Liver (tissue), 9 donors: Measurements from ENCODE around the gene SHROOM2. TPM values are rescaled to one million over a fixed set of nuclear protein-coding genes. Genes with fewer than 3 reads are reported as not detected.

Experiments used
- DNase-seq: peaks from one replicate; pipeline ENCODE4 v3.0.0-alpha.2; 2017; ENCODE audit warnings: low spot score
- H3K27ac ChIP-seq, 2 donors: one replicate each; pipeline ENCODE4 v1.7.0; 2013; ENCODE audit warnings: inconsistent platforms in 2 of 2, low read length in 2 of 2, control low read depth in 1 of 2, low read depth in 1 of 2, mild to moderate bottlenecking in 1 of 2
- H3K27me3 ChIP-seq, 4 donors: one replicate each; pipeline versions ENCODE4 v1.6.1 to v1.7.0; 2013; ENCODE audit warnings: low read length in 3 of 4, inconsistent platforms in 1 of 4, mild to moderate bottlenecking in 1 of 4, moderate library complexity in 1 of 4; ENCODE audit not compliant: control insufficient read depth in 4 of 4, insufficient read depth in 4 of 4
- H3K36me3 ChIP-seq, 4 donors: one replicate each; pipeline versions ENCODE4 v1.6.1 to v1.7.0; 2013; ENCODE audit warnings: low read length in 3 of 4, mild to moderate bottlenecking in 3 of 4, low read depth in 1 of 4, moderate library complexity in 1 of 4; ENCODE audit not compliant: control insufficient read depth in 4 of 4, insufficient read depth in 3 of 4
- H3K4me1 ChIP-seq, 4 donors: one replicate each; pipeline versions ENCODE4 v1.6.1 to v1.7.0; 2013; ENCODE audit warnings: low read length in 3 of 4, mild to moderate bottlenecking in 3 of 4, moderate library complexity in 1 of 4; ENCODE audit not compliant: control insufficient read depth in 4 of 4, insufficient read depth in 4 of 4
- H3K4me3 ChIP-seq, 3 donors: one replicate each; pipeline versions ENCODE4 v1.6.1 to v1.7.0; 2013; ENCODE audit warnings: low read length in 3 of 3, control low read depth in 1 of 3, low read depth in 1 of 3, mild to moderate bottlenecking in 1 of 3
- H3K9ac ChIP-seq, 2 donors: one replicate each; pipeline ENCODE4 v1.7.0; 2013; ENCODE audit warnings: low read length in 2 of 2, mild to moderate bottlenecking in 2 of 2, moderate library complexity in 2 of 2, control low read depth in 1 of 2, low read depth in 1 of 2
- H3K9me3 ChIP-seq, 4 donors: one replicate each; pipeline versions ENCODE4 v1.6.1 to v1.7.0; 2013; ENCODE audit warnings: low read length in 3 of 4; ENCODE audit not compliant: control insufficient read depth in 4 of 4
- EGR1 ChIP-seq, 2 donors: IDR thresholded peaks; 2 replicates each; pipeline ENCODE4 v1.6.1; 2016 to 2018; ENCODE audit warnings: antibody characterized with exemption in 2 of 2, low read depth in 2 of 2
- FOXA1 ChIP-seq: IDR thresholded peaks from 2 replicates; pipeline ENCODE4 v1.6.1; 2016; ENCODE audit warnings: antibody characterized with exemption
- FOXA2 ChIP-seq: IDR thresholded peaks from 2 replicates; pipeline ENCODE4 v1.6.1; 2016; ENCODE audit warnings: antibody characterized with exemption
- GABPA ChIP-seq, 2 donors: IDR thresholded peaks in 1 of 2; conservative IDR thresholded peaks in 1 of 2; 2 replicates each; pipeline ENCODE4 v1.6.1; 2016; ENCODE audit warnings: antibody characterized with exemption in 2 of 2, mild to moderate bottlenecking in 1 of 2, moderate library complexity in 1 of 2
- HNF4A ChIP-seq, 2 donors: conservative IDR thresholded peaks; 2 replicates each; pipeline ENCODE4 v1.6.1; 2016; ENCODE audit warnings: antibody characterized with exemption in 2 of 2, mild to moderate bottlenecking in 2 of 2
- HNF4G ChIP-seq: IDR thresholded peaks from 2 replicates; pipeline ENCODE4 v1.6.1; 2016; ENCODE audit warnings: antibody characterized with exemption
- JUND ChIP-seq, 2 donors: IDR thresholded peaks; 2 replicates each; pipeline ENCODE4 v1.6.1; 2016; ENCODE audit warnings: antibody characterized with exemption in 2 of 2
- NR2F2 ChIP-seq: IDR thresholded peaks from 2 replicates; pipeline ENCODE4 v1.6.1; 2016; ENCODE audit warnings: antibody characterized with exemption
- RAD21 ChIP-seq, 2 donors: IDR thresholded peaks; 2 replicates each; pipeline ENCODE4 v1.6.1; 2016; ENCODE audit warnings: antibody characterized with exemption in 2 of 2, mild to moderate bottlenecking in 2 of 2
- SP1 ChIP-seq: IDR thresholded peaks from 2 replicates; pipeline ENCODE4 v1.6.1; 2018; ENCODE audit warnings: antibody characterized with exemption, mild to moderate bottlenecking
- TAF1 ChIP-seq: conservative IDR thresholded peaks from 2 replicates; pipeline ENCODE4 v1.6.1; 2016; ENCODE audit warnings: antibody characterized with exemption, mild to moderate bottlenecking
- YY1 ChIP-seq: IDR thresholded peaks from 2 replicates; pipeline ENCODE4 v1.6.1; 2016; ENCODE audit warnings: antibody characterized with exemption, mild to moderate bottlenecking
- whole genome bisulfite sequencing: extraction: QIAGEN DNeasy Blood & Tissue Kit; methylation state at CpG from one replicate; pipeline ENCODE4 v1.1.7; 2013; 5-methylcytosine and 5-hydroxymethylcytosine counted together
- polyA plus RNA-seq, 2 donors: library from polyadenylated mRNA; stranded (reverse) in 1 of 2; unstranded in 1 of 2; fragments of 200-250 nt in 1 of 2; fragments of >200 nt in 1 of 2; fragmentation: Nextera tagmentation in 1 of 2; extraction: Ambion mirVana in 1 of 2; gene quantifications; one replicate each; pipeline versions ENCODE4 v1.2.1 to v1.2.3, GENCODE V29; 2013 to 2015
- total RNA-seq, 2 donors: library from RNA; depleted of rRNA; stranded (reverse); fragments of >200 nt; gene quantifications; one replicate each; pipeline ENCODE4 v1.2.3, GENCODE V29; 2014
- TF ChIP-seq, protein P1 (sequence below): IDR thresholded peaks from 2 replicates; pipeline ENCODE4 v1.6.1; 2016; ENCODE audit warnings: antibody characterized with exemption
- TF ChIP-seq, protein P2 (sequence below): fragments of 150-350 bp; IDR thresholded peaks from 2 replicates; pipeline ENCODE4 v1.5.1; 2017; ENCODE audit warnings: improper control_type of control experiment, low read depth, low read length; ENCODE audit not compliant: missing input control
- TF ChIP-seq, protein P3 (sequence below): IDR thresholded peaks from 2 replicates; pipeline ENCODE4 v1.6.1; 2016; ENCODE audit warnings: antibody characterized with exemption
- TF ChIP-seq, protein P4 (sequence below): IDR thresholded peaks from 2 replicates; pipeline ENCODE4 v1.6.1; 2016; ENCODE audit warnings: antibody characterized with exemption, mild to moderate bottlenecking
- TF ChIP-seq, protein P5 (sequence below): IDR thresholded peaks from 2 replicates; pipeline ENCODE4 v1.6.1; 2016; ENCODE audit warnings: antibody characterized with exemption
- donor health status: healthy.
- donor health status: healthy.
- donor health status: healthy.
- donor health status: healthy.
- donor health status: healthy.

Gene SHROOM2
- total and polyA plus RNA-seq, 4 donors: 1.1 to 5.4 (median 3.6) TPM

DNA sequence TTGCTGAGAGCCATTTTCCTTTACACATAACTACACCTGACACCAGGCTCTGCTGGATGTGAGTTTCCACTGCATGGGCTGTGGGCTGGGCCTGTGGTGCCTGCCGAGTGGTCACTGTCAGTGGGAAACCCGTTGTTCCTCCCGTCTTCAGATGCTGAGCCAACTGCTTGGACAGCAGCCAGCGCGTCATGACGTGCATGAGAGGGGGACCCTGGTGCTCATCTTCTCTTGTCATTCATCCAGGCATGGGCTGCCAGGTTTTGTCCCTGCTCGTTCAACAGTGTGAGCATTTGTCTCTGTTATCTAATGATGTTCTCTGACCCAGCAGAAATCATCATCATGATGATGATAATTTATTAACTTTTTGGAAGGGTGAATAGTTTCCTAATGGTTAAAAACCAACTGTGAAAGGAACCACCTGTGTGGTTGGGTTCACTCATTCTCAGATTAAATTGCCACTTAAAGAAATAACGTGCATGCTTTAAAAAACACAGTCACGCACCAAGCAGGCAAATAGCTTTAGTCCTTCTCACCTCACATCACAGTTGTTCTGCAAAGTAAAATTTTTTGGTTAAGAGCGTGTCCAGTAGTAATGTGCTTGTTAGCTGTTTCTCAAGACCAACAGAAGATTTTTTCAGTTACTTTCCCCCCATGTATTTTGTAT is 161.0 kb downstream of the SHROOM2 start:
- no peak for TF ChIP-seq SP1

DNA sequence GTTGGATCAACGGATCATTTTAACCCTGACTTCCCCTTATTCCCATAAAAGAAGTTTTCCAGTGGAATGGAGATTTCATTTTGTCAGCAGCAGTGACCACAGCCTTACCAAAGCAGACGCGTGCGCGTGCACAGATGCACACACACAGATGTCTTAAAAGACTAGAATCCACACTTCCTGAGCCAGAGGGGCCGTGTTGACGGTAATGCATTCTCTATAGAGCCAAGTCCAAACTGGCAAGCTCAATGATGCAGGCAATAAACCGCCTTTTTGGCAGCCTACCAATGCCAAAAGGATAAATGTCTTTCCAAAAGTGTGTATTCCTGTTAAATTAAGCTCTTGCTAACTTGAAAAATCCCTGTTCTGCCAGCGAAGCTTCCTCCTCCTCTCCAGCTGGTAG is 162.2 kb downstream of the SHROOM2 start:
- peaks cover 1 to 16% (median 12%) of the 10 kb centered on the region in 4 donors for H3K36me3 ChIP-seq
- no peak for DNase-seq
- TF ChIP-seq RAD21 (IDR thresholded peaks at IDR 0.05) (no peak), HNF4A (conservative IDR thresholded peaks at IDR 0.05) (no peak), HNF4G (no peak), EGR1 (IDR thresholded peaks at IDR 0.05; ENCODE audit: low read depth in 2 of 2) (no peak), FOXA2 (no peak)
- TF ChIP-seq, protein P1, sequence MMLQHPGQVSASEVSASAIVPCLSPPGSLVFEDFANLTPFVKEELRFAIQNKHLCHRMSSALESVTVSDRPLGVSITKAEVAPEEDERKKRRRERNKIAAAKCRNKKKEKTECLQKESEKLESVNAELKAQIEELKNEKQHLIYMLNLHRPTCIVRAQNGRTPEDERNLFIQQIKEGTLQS: no peak
- TF ChIP-seq, protein P2, sequence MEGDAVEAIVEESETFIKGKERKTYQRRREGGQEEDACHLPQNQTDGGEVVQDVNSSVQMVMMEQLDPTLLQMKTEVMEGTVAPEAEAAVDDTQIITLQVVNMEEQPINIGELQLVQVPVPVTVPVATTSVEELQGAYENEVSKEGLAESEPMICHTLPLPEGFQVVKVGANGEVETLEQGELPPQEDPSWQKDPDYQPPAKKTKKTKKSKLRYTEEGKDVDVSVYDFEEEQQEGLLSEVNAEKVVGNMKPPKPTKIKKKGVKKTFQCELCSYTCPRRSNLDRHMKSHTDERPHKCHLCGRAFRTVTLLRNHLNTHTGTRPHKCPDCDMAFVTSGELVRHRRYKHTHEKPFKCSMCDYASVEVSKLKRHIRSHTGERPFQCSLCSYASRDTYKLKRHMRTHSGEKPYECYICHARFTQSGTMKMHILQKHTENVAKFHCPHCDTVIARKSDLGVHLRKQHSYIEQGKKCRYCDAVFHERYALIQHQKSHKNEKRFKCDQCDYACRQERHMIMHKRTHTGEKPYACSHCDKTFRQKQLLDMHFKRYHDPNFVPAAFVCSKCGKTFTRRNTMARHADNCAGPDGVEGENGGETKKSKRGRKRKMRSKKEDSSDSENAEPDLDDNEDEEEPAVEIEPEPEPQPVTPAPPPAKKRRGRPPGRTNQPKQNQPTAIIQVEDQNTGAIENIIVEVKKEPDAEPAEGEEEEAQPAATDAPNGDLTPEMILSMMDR: no peak
- H3K9ac ChIP-seq: no peak overlapping the region
- WGBS: 86% methylated on average over 9 of the region's 9 CpGs
- no peak overlapping the region for H3K27ac ChIP-seq
- H3K27me3 ChIP-seq: no peaks in the 10 kb centered on the region
- no peaks in the 10 kb centered on the region for H3K4me1 ChIP-seq
- H3K4me3 ChIP-seq: no peak overlapping the region
- no peaks in the 10 kb centered on the region for H3K9me3 ChIP-seq

More for the DNA sequence above, 161.0 kb downstream of the SHROOM2 start:
- Histone ChIP-seq H3K9me3 (no peaks in the 10 kb centered on the region), H3K27me3 (no peaks in the 10 kb centered on the region), H3K36me3 (peaks cover 1 to 19% (median 13%) of the 10 kb centered on the region in 4 donors), H3K9ac (no peak overlapping the region), H3K4me1 (no peaks in the 10 kb centered on the region), H3K27ac (no peak overlapping the region), H3K4me3 (no peak overlapping the region)
- DNase-seq: no peak
- 83% methylated on average over 10 of the region's 10 CpGs for WGBS

DNA sequence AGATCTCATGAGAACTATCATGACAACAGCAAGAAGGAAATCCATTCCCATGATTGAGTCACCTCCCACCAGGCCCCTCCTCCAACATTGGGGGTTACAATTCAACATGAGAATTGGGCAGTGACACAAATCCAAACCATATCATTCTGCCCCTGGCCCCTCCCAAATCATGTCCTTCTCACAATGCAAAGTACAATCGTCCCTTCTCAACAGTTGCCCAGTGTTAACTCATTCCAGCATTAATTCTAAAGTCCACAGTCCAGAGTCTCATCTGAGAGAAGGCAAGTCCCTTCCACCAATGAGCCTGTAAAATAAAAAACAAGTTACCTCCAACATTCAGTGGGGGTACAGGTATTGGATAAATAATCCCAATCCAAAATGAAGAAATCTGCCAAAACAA is 166.1 kb downstream of the SHROOM2 start:
- Histone ChIP-seq H3K4me1 (no peaks in the 10 kb centered on the region), H3K9ac (no peak overlapping the region), H3K9me3 (no peaks in the 10 kb centered on the region), H3K27me3 (no peaks in the 10 kb centered on the region), H3K36me3 (peaks cover 0 to 6% (median under 1%) of the 10 kb centered on the region in 4 donors), H3K27ac (no peak overlapping the region), H3K4me3 (no peak overlapping the region)
- no peak for DNase-seq
- 40% methylated on average over 1 of the region's 1 CpG for WGBS
- TF ChIP-seq, protein P3, sequence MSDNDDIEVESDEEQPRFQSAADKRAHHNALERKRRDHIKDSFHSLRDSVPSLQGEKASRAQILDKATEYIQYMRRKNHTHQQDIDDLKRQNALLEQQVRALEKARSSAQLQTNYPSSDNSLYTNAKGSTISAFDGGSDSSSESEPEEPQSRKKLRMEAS: peak; percentile 16
- TF ChIP-seq FOXA1 (no peak), TAF1 (no peak), NR2F2 (no peak), EGR1 (IDR thresholded peaks at IDR 0.05; ENCODE audit: low read depth in 2 of 2) (no peak), YY1 (peak; percentile 41), JUND (IDR thresholded peaks at IDR 0.05) (peak in 1 of 2 donors; percentile 50), SP1 (peak; percentile 66), GABPA (IDR thresholded peaks at IDR 0.05 in 1 of 2, conservative IDR thresholded peaks at IDR 0.05 in 1 of 2) (no peak), RAD21 (IDR thresholded peaks at IDR 0.05) (peak in 1 of 2 donors; percentile 12), FOXA2 (no peak), HNF4A (conservative IDR thresholded peaks at IDR 0.05) (peak; percentile 94 to 96), HNF4G (peak; percentile 86)
- TF ChIP-seq, protein P2: no peak
- TF ChIP-seq, protein P4, sequence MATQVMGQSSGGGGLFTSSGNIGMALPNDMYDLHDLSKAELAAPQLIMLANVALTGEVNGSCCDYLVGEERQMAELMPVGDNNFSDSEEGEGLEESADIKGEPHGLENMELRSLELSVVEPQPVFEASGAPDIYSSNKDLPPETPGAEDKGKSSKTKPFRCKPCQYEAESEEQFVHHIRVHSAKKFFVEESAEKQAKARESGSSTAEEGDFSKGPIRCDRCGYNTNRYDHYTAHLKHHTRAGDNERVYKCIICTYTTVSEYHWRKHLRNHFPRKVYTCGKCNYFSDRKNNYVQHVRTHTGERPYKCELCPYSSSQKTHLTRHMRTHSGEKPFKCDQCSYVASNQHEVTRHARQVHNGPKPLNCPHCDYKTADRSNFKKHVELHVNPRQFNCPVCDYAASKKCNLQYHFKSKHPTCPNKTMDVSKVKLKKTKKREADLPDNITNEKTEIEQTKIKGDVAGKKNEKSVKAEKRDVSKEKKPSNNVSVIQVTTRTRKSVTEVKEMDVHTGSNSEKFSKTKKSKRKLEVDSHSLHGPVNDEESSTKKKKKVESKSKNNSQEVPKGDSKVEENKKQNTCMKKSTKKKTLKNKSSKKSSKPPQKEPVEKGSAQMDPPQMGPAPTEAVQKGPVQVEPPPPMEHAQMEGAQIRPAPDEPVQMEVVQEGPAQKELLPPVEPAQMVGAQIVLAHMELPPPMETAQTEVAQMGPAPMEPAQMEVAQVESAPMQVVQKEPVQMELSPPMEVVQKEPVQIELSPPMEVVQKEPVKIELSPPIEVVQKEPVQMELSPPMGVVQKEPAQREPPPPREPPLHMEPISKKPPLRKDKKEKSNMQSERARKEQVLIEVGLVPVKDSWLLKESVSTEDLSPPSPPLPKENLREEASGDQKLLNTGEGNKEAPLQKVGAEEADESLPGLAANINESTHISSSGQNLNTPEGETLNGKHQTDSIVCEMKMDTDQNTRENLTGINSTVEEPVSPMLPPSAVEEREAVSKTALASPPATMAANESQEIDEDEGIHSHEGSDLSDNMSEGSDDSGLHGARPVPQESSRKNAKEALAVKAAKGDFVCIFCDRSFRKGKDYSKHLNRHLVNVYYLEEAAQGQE: no peak
- TF ChIP-seq, protein P5, sequence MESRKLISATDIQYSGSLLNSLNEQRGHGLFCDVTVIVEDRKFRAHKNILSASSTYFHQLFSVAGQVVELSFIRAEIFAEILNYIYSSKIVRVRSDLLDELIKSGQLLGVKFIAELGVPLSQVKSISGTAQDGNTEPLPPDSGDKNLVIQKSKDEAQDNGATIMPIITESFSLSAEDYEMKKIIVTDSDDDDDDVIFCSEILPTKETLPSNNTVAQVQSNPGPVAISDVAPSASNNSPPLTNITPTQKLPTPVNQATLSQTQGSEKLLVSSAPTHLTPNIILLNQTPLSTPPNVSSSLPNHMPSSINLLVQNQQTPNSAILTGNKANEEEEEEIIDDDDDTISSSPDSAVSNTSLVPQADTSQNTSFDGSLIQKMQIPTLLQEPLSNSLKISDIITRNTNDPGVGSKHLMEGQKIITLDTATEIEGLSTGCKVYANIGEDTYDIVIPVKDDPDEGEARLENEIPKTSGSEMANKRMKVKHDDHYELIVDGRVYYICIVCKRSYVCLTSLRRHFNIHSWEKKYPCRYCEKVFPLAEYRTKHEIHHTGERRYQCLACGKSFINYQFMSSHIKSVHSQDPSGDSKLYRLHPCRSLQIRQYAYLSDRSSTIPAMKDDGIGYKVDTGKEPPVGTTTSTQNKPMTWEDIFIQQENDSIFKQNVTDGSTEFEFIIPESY: no peak
